Measurements from ENCODE around the gene HCFC1R1. TPM values are rescaled to one million over a fixed set of nuclear protein-coding genes. Genes with fewer than 3 reads are reported as not detected.

The HCFC1R1 gene
- total and polyA plus RNA-seq, 2 of the 8 experiments (the other 6 are each of a cell fraction or from before 2014, with no cell fraction given) = 72.7 to 138 TPM

DNA sequence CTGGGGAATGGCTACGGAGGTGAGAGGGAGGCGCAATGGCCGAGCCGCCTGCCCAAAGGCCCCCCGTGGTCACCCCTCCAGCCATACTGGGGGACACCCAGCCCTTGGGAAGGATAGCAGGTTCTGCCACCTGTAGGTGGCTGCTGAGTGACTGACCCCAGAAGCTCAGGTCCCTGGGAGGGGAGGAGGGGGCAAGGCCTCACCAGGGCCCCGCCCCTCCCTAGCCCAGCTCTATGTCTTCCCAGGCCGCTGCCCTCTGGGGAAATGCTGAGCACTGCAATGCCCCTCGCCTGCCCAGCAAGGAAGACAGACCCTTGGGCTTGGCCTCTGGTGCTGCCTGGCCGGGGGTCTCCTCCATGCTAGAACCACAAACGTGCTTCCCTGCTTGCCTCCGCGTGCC is 22.4 kb downstream of the HCFC1R1 start (continued):
- TF ChIP-seq, protein P1, sequence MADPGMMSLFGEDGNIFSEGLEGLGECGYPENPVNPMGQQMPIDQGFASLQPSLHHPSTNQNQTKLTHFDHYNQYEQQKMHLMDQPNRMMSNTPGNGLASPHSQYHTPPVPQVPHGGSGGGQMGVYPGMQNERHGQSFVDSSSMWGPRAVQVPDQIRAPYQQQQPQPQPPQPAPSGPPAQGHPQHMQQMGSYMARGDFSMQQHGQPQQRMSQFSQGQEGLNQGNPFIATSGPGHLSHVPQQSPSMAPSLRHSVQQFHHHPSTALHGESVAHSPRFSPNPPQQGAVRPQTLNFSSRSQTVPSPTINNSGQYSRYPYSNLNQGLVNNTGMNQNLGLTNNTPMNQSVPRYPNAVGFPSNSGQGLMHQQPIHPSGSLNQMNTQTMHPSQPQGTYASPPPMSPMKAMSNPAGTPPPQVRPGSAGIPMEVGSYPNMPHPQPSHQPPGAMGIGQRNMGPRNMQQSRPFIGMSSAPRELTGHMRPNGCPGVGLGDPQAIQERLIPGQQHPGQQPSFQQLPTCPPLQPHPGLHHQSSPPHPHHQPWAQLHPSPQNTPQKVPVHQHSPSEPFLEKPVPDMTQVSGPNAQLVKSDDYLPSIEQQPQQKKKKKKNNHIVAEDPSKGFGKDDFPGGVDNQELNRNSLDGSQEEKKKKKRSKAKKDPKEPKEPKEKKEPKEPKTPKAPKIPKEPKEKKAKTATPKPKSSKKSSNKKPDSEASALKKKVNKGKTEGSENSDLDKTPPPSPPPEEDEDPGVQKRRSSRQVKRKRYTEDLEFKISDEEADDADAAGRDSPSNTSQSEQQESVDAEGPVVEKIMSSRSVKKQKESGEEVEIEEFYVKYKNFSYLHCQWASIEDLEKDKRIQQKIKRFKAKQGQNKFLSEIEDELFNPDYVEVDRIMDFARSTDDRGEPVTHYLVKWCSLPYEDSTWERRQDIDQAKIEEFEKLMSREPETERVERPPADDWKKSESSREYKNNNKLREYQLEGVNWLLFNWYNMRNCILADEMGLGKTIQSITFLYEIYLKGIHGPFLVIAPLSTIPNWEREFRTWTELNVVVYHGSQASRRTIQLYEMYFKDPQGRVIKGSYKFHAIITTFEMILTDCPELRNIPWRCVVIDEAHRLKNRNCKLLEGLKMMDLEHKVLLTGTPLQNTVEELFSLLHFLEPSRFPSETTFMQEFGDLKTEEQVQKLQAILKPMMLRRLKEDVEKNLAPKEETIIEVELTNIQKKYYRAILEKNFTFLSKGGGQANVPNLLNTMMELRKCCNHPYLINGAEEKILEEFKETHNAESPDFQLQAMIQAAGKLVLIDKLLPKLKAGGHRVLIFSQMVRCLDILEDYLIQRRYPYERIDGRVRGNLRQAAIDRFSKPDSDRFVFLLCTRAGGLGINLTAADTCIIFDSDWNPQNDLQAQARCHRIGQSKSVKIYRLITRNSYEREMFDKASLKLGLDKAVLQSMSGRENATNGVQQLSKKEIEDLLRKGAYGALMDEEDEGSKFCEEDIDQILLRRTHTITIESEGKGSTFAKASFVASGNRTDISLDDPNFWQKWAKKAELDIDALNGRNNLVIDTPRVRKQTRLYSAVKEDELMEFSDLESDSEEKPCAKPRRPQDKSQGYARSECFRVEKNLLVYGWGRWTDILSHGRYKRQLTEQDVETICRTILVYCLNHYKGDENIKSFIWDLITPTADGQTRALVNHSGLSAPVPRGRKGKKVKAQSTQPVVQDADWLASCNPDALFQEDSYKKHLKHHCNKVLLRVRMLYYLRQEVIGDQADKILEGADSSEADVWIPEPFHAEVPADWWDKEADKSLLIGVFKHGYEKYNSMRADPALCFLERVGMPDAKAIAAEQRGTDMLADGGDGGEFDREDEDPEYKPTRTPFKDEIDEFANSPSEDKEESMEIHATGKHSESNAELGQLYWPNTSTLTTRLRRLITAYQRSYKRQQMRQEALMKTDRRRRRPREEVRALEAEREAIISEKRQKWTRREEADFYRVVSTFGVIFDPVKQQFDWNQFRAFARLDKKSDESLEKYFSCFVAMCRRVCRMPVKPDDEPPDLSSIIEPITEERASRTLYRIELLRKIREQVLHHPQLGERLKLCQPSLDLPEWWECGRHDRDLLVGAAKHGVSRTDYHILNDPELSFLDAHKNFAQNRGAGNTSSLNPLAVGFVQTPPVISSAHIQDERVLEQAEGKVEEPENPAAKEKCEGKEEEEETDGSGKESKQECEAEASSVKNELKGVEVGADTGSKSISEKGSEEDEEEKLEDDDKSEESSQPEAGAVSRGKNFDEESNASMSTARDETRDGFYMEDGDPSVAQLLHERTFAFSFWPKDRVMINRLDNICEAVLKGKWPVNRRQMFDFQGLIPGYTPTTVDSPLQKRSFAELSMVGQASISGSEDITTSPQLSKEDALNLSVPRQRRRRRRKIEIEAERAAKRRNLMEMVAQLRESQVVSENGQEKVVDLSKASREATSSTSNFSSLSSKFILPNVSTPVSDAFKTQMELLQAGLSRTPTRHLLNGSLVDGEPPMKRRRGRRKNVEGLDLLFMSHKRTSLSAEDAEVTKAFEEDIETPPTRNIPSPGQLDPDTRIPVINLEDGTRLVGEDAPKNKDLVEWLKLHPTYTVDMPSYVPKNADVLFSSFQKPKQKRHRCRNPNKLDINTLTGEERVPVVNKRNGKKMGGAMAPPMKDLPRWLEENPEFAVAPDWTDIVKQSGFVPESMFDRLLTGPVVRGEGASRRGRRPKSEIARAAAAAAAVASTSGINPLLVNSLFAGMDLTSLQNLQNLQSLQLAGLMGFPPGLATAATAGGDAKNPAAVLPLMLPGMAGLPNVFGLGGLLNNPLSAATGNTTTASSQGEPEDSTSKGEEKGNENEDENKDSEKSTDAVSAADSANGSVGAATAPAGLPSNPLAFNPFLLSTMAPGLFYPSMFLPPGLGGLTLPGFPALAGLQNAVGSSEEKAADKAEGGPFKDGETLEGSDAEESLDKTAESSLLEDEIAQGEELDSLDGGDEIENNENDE (IDR thresholded peaks at IDR 0.05; ENCODE audit: insufficient replicate concordance, low read length) = no peak

Measured in H1 (cell line).